B cell (primary cell): ENCODE results near the gene UPK1B.

Experiments used
- EZH2 ChIP-seq: IDR thresholded peaks from 2 replicates; pipeline ENCODE4 v1.6.1; 2012; ENCODE audit warnings: borderline replicate concordance, low read depth, mild to moderate bottlenecking, moderate library complexity, low read length; ENCODE audit not compliant: insufficient read depth, poor library complexity, severe bottlenecking
- TF ChIP-seq, protein P1 (sequence below): fragments of 200-600 bp; IDR thresholded peaks from one replicate; pipeline ENCODE4 v1.8.0; 2022; ENCODE audit warnings: antibody characterized with exemption, mild to moderate bottlenecking

DNA sequence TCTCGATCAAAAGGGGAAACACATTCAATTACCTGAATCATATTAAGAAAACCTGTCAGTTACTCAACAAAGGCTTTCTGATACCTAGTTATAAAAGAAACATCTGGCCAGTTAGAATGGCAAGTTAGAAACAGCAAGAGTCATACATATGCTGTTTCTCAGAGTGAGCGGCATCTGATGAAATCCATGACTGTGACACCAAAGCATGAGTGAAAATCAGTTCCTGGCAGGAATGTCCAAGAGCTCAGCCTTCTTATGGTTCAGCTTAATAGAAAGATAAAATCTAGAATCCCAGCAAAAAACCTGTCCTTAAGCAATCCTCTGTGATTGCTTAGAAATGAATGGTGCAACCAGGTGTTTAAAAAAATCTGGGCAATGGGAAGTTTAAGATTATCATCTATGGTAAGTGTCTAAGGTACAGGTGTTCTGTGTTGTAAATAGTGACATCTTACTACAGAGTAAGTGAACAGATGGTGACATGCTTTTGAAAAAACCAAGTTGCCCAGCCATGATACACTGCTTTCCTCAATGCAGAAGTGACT lies 48.5 kb downstream of the UPK1B start:
- TF ChIP-seq, protein P1, sequence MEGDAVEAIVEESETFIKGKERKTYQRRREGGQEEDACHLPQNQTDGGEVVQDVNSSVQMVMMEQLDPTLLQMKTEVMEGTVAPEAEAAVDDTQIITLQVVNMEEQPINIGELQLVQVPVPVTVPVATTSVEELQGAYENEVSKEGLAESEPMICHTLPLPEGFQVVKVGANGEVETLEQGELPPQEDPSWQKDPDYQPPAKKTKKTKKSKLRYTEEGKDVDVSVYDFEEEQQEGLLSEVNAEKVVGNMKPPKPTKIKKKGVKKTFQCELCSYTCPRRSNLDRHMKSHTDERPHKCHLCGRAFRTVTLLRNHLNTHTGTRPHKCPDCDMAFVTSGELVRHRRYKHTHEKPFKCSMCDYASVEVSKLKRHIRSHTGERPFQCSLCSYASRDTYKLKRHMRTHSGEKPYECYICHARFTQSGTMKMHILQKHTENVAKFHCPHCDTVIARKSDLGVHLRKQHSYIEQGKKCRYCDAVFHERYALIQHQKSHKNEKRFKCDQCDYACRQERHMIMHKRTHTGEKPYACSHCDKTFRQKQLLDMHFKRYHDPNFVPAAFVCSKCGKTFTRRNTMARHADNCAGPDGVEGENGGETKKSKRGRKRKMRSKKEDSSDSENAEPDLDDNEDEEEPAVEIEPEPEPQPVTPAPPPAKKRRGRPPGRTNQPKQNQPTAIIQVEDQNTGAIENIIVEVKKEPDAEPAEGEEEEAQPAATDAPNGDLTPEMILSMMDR: no peak
- TF ChIP-seq EZH2: no peak
